Mesenchymal stem cell (in vitro differentiated cells and primary cell): ENCODE measurements around the gene ZNF611.
A peak's percentile ranks its signal among the peaks of the same experiment; 100 is the strongest.
"Not testable (repeated sequence)": the region's sequence is repeated elsewhere in the genome, so short reads cannot be mapped to it uniquely, and the experiment has no call there.

ENCODE experiments used
- DNase-seq: peaks from one replicate; pipeline ENCODE4 v3.0.0-alpha.2; 2013
- H2AFZ ChIP-seq: one replicate; pipeline ENCODE4 v1.6.1; 2013; ENCODE audit warnings: low read depth, mild to moderate bottlenecking, control low read depth, inconsistent platforms, low read length, moderate library complexity
- H2AK5ac ChIP-seq: 2 replicates; pipeline ENCODE4 v1.6.1; 2013; ENCODE audit warnings: low read length, moderate library complexity, mild to moderate bottlenecking, inconsistent platforms; ENCODE audit not compliant: severe bottlenecking
- H2BK120ac ChIP-seq: one replicate; pipeline ENCODE4 v1.6.1; 2013; ENCODE audit warnings: low read depth, mild to moderate bottlenecking, inconsistent platforms, low read length, moderate library complexity
- H2BK12ac ChIP-seq, 2 experiments: one replicate each; pipeline ENCODE4 v1.6.1; 2013; ENCODE audit warnings: inconsistent platforms in 2 of 2, low read length in 2 of 2, mild to moderate bottlenecking in 2 of 2, moderate library complexity in 2 of 2, control low read depth in 1 of 2
- H2BK15ac ChIP-seq: one replicate; pipeline ENCODE4 v1.6.1; 2013; ENCODE audit warnings: mild to moderate bottlenecking, low read depth, inconsistent platforms; ENCODE audit not compliant: poor library complexity, severe bottlenecking
- H2BK5ac ChIP-seq: 2 replicates; pipeline ENCODE4 v1.6.1; 2013; ENCODE audit warnings: low read depth, mild to moderate bottlenecking, low read length, control low read depth, inconsistent platforms; ENCODE audit not compliant: poor library complexity, severe bottlenecking
- H3K14ac ChIP-seq, 2 experiments: one replicate each; pipeline ENCODE4 v1.6.1; 2013; ENCODE audit warnings: inconsistent platforms in 2 of 2, low read length in 2 of 2, control low read depth in 1 of 2, mild to moderate bottlenecking in 1 of 2, moderate library complexity in 1 of 2
- H3K18ac ChIP-seq, 2 experiments: one replicate each; pipeline ENCODE4 v1.6.1; 2013; ENCODE audit warnings: inconsistent platforms in 2 of 2, low read length in 2 of 2, control low read depth in 1 of 2, low read depth in 1 of 2, mild to moderate bottlenecking in 1 of 2
- H3K23ac ChIP-seq, 2 experiments: one replicate each; pipeline ENCODE4 v1.6.1; 2013; ENCODE audit warnings: inconsistent platforms in 2 of 2, low read length in 2 of 2, mild to moderate bottlenecking in 2 of 2, moderate library complexity in 2 of 2, control low read depth in 1 of 2
- H3K27ac ChIP-seq: 2 replicates; pipeline ENCODE4 v1.5.1; 2013; ENCODE audit warnings: mild to moderate bottlenecking, moderate library complexity, low read length, control low read depth, inconsistent platforms; ENCODE audit not compliant: poor library complexity, severe bottlenecking
- H3K27me3 ChIP-seq, 2 experiments: 2 replicates each; pipeline versions ENCODE4 v1.6.1 to v1.7.0; 2013; ENCODE audit warnings: low read length in 2 of 2, mild to moderate bottlenecking in 2 of 2, moderate library complexity in 2 of 2, control low read depth in 1 of 2, inconsistent platforms in 1 of 2; ENCODE audit not compliant: control insufficient read depth in 1 of 2, insufficient read depth in 1 of 2
- H3K36me3 ChIP-seq, 2 experiments: 2 replicates each; pipeline versions ENCODE4 v1.6.1 to v1.7.0; 2013; ENCODE audit warnings: low read length in 2 of 2, control low read depth in 1 of 2, inconsistent platforms in 1 of 2, low read depth in 1 of 2, mild to moderate bottlenecking in 1 of 2; ENCODE audit not compliant: insufficient read depth in 2 of 2, control insufficient read depth in 1 of 2
- H3K4ac ChIP-seq, 2 experiments: one replicate each; pipeline ENCODE4 v1.6.1; 2013; ENCODE audit warnings: inconsistent platforms in 2 of 2, low read length in 2 of 2, mild to moderate bottlenecking in 2 of 2, moderate library complexity in 2 of 2, control low read depth in 1 of 2, low read depth in 1 of 2
- H3K4me1 ChIP-seq: 2 replicates; pipeline ENCODE4 v1.6.1; 2013; ENCODE audit warnings: low read depth, low read length, control low read depth; ENCODE audit not compliant: control insufficient read depth, insufficient read depth
- H3K4me2 ChIP-seq: 2 replicates; pipeline ENCODE4 v1.6.1; 2013; ENCODE audit warnings: low read length, mild to moderate bottlenecking, inconsistent platforms; ENCODE audit not compliant: poor library complexity, severe bottlenecking
- H3K4me3 ChIP-seq, 2 experiments: 2 replicates each; pipeline versions ENCODE4 v1.5.1 to v1.7.0; 2013; ENCODE audit warnings: low read length in 2 of 2, mild to moderate bottlenecking in 2 of 2, control low read depth in 1 of 2, low read depth in 1 of 2; ENCODE audit not compliant: insufficient read depth in 1 of 2
- H3K79me1 ChIP-seq: replicated peaks from 2 replicates; pipeline ENCODE4 v1.6.1; 2013; ENCODE audit warnings: mild to moderate bottlenecking, control low read depth, low read length, inconsistent platforms; ENCODE audit not compliant: poor library complexity, severe bottlenecking
- H3K9ac ChIP-seq: 2 replicates; pipeline ENCODE4 v1.7.0; 2013; ENCODE audit warnings: mild to moderate bottlenecking, low read length, moderate library complexity
- H3K9me3 ChIP-seq: 2 replicates; pipeline ENCODE4 v1.7.0; 2013; ENCODE audit warnings: mild to moderate bottlenecking, low read length; ENCODE audit not compliant: control insufficient read depth
- H4K8ac ChIP-seq: one replicate; pipeline ENCODE4 v1.6.1; 2013; ENCODE audit warnings: inconsistent platforms, mild to moderate bottlenecking, low read length, moderate library complexity
- H4K91ac ChIP-seq: one replicate; pipeline ENCODE4 v1.6.1; 2013; ENCODE audit warnings: mild to moderate bottlenecking, low read length, inconsistent platforms
- WGBS: methylation state at CpG from one replicate; pipeline ENCODE4 v1.1.7; 2013; ENCODE audit warnings: mixed read lengths; 5-methylcytosine and 5-hydroxymethylcytosine counted together

Gene ZNF611

GRCh38 chr19:52694921-52695320, 39.9 kb downstream of the ZNF611 start:
- Histone ChIP-seq H2BK12ac (no peak overlapping the region), H3K4me3 (no peak overlapping the region), H2BK120ac (no peak overlapping the region), H3K4ac (no peak overlapping the region), H3K9me3 (no peaks in the 10 kb centered on the region), H3K27me3 (no peaks in the 10 kb centered on the region), H4K91ac (no peak overlapping the region), H2AFZ (no peak overlapping the region), H4K8ac (no peak overlapping the region), H3K18ac (no peak overlapping the region), H3K14ac (no peak overlapping the region), H2BK5ac (no peak overlapping the region), H3K4me2 (no peak overlapping the region), H3K23ac (no peak overlapping the region), H3K36me3 (no peaks in the 10 kb centered on the region), H3K4me1 (peaks cover 6% of the 10 kb centered on the region), H3K79me1 (peaks cover under 1% of the 10 kb centered on the region), H3K9ac (no peak overlapping the region), H3K27ac (no peak overlapping the region), H2BK15ac (no peak overlapping the region), H2AK5ac (no peak overlapping the region)
- WGBS = 92% methylated on average over 11 of the region's 11 CpGs
- no peak for DNase-seq

DNA sequence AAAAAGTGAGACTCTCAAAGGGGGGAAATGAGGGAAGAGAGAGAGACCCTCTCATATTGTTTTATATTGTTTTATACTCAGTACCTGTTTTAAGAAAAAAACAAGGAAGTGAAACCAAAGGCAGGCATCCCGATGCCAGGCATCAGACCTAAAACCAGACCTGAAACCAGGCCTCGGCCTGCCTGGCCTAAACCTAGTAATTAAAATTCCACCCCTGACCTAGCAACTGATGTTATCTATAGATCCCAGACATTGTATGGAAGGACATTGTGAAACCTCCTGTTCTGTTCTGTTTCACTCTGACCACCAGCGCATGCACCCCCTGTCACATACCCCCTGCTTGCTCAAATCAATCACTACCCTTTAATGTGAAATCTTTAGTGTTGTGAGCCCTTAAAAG, 40.6 kb downstream of the ZNF611 start:
- 9% methylated on average over 3 of the region's 3 CpGs for WGBS
- not testable (repeated sequence) for H3K4me1 ChIP-seq, H3K18ac ChIP-seq, H2BK5ac ChIP-seq, H3K14ac ChIP-seq, H3K9ac ChIP-seq, H4K8ac ChIP-seq, H2BK120ac ChIP-seq, H3K36me3 ChIP-seq, H3K79me1 ChIP-seq, H3K23ac ChIP-seq, H3K4me2 ChIP-seq, H2AFZ ChIP-seq, H2BK12ac ChIP-seq, H4K91ac ChIP-seq, H3K4ac ChIP-seq, H3K27me3 ChIP-seq, H2BK15ac ChIP-seq, H3K4me3 ChIP-seq, H3K9me3 ChIP-seq, H2AK5ac ChIP-seq, H3K27ac ChIP-seq
- peak; percentile 46 for DNase-seq

DNA sequence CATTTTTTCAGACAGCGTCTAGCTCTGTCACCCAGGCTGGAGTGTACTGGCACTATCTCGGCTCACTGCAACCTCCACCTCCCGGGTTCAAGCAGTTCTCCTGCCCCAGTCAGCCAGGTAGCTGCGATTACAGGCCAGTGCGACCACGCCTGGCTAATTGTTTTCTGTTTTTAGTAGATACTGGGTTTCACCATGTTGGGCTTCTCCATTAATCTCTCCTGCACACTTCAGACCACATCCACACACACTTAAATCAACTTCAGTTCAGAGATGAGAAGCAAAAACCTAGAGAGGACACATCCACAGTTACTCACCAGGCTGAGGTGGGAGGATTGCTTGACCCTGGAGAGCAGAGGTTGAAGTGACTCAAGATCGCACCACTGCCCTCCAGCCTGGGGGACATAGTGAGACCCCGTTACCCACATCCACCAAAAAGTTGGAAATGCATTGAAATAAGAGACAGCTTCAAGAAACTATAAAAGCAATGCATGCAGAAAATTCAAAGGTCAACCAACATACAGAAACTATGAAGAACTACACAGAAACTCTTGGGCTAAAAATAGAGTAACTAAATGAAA, 42.3 kb downstream of the ZNF611 start:
- Histone ChIP-seq H2BK12ac (no peak overlapping the region), H2AFZ (no peak overlapping the region), H2BK120ac (no peak overlapping the region), H2AK5ac (no peak overlapping the region), H3K14ac (no peak overlapping the region), H3K18ac (no peak overlapping the region), H3K4ac (no peak overlapping the region), H3K4me2 (no peak overlapping the region), H2BK15ac (no peak overlapping the region), H3K23ac (no peak overlapping the region), H3K9ac (no peak overlapping the region), H3K9me3 (no peaks in the 10 kb centered on the region), H3K79me1 (peaks cover 3% of the 10 kb centered on the region), H2BK5ac (no peak overlapping the region), H4K91ac (no peak overlapping the region), H3K27ac (no peak overlapping the region), H3K36me3 (no peaks in the 10 kb centered on the region), H4K8ac (no peak overlapping the region), H3K4me1 (peaks cover 7% of the 10 kb centered on the region), H3K4me3 (no peak overlapping the region), H3K27me3 (no peaks in the 10 kb centered on the region)
- no peak for DNase-seq
- WGBS = 85% methylated on average over 8 of the region's 8 CpGs

DNA sequence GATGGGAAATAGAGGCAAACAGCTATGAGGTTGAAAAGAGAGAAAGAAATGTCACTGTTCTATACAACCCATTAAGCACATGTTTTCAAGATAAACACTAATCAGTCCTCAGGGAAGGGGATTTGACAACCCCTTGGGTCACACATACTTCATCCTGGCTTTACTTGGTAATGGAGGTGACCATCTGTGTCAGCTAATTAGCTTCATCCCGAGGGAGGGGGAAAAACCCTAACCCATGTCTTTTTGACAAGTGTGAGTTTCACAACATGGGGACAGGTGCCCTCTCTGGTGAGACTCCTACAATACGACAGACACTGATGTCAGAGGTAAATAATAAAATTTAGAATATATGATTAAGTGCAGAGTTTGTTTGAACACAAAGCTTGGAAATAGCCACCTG, 43.1 kb downstream of the ZNF611 start:
- 88% methylated on average over 2 of the region's 2 CpGs for WGBS

More for the DNA sequence above, 43.1 kb downstream of the ZNF611 start:
- H3K23ac ChIP-seq = no peak overlapping the region
- no peak overlapping the region for H2AFZ ChIP-seq
- H3K4me2 ChIP-seq = no peak overlapping the region
- H2AK5ac ChIP-seq = no peak overlapping the region
- no peak overlapping the region for H3K18ac ChIP-seq
- no peak overlapping the region for H2BK15ac ChIP-seq
- no peak overlapping the region for H2BK5ac ChIP-seq
- peak overlapping the region; percentile 94 for H3K9ac ChIP-seq
- no peak overlapping the region for H2BK120ac ChIP-seq
- no peak overlapping the region for H4K91ac ChIP-seq
- H3K27me3 ChIP-seq = no peaks in the 10 kb centered on the region
- no peak overlapping the region for H2BK12ac ChIP-seq
- no peak overlapping the region for H3K4me3 ChIP-seq
- no peak for DNase-seq
- H3K27ac ChIP-seq = no peak overlapping the region
- peaks cover 3% of the 10 kb centered on the region for H3K79me1 ChIP-seq
- no peaks in the 10 kb centered on the region for H3K36me3 ChIP-seq
- H3K4me1 ChIP-seq = peaks cover 7% of the 10 kb centered on the region
- no peak overlapping the region for H4K8ac ChIP-seq
- no peaks in the 10 kb centered on the region for H3K9me3 ChIP-seq
- H3K14ac ChIP-seq = no peak overlapping the region
- H3K4ac ChIP-seq = no peak overlapping the region
